H1 (cell line): ENCODE data around the gene DHX57. TPM values are rescaled to one million over a fixed set of nuclear protein-coding genes. Genes with fewer than 3 reads are reported as not detected.

Source experiments
- CTCF ChIA-PET: fragments of 300-600 bp; sonication (Branson Sonifier 250); formaldehyde crosslinking; loops from one replicate; lab custom pipeline; 2021; ENCODE audit not compliant: partially characterized antibody; lab: Charles Lee
- POLR2A ChIA-PET: fragments of 300-600 bp; sonication (Branson Sonifier 250); formaldehyde crosslinking; loops from one replicate; lab custom pipeline; 2021; ENCODE audit warnings: inconsistent platforms; ENCODE audit not compliant: partially characterized antibody; lab: Charles Lee
- DNase-seq, 2 experiments: peaks; one replicate each; pipeline versions ENCODE4 v3.0.0 to v3.0.0-alpha.2; 2010 to 2022; ENCODE audit warnings: low spot score in 2 of 2, low read depth in 1 of 2, mixed read lengths in 1 of 2
- FAIRE-seq: peaks from 2 replicates; lab custom pipeline; 2011; peaks lifted over from hg19 to GRCh38; lab: Jason Lieb, UNC
- H2AFZ ChIP-seq: 2 replicates; pipeline ENCODE4 v1.8.1; 2012; ENCODE audit warnings: low read length, inconsistent platforms
- H2AK5ac ChIP-seq: 2 replicates; pipeline ENCODE4 v1.6.1; 2013; ENCODE audit warnings: low read depth, low read length
- H2BK120ac ChIP-seq: replicated peaks from 2 replicates; pipeline ENCODE3; 2013; ENCODE audit warnings: low read depth, low read length, inconsistent platforms
- H2BK12ac ChIP-seq: 2 replicates; pipeline ENCODE4 v1.6.1; 2013; ENCODE audit warnings: low read depth, low read length
- H2BK15ac ChIP-seq: 2 replicates; pipeline ENCODE4 v1.6.1; 2013; ENCODE audit warnings: low read length
- H2BK20ac ChIP-seq: 2 replicates; pipeline ENCODE4 v1.6.1; 2013; ENCODE audit warnings: low read length
- H2BK5ac ChIP-seq: 2 replicates; pipeline ENCODE4 v1.6.1; 2013; ENCODE audit warnings: low read depth, low read length
- H3K14ac ChIP-seq: 2 replicates; pipeline ENCODE4 v1.6.1; 2013; ENCODE audit warnings: inconsistent platforms; ENCODE audit not compliant: insufficient read length
- H3K18ac ChIP-seq: 2 replicates; pipeline ENCODE4 v1.6.1; 2013; ENCODE audit warnings: low read length; ENCODE audit errors: extremely low read depth
- H3K23ac ChIP-seq: 2 replicates; pipeline ENCODE4 v1.6.1; 2013; ENCODE audit warnings: inconsistent platforms; ENCODE audit not compliant: insufficient read length
- H3K23me2 ChIP-seq: 2 replicates; pipeline ENCODE4 v1.6.1; 2013; ENCODE audit warnings: low read depth, low read length
- H3K27ac ChIP-seq: 2 replicates; pipeline ENCODE4 v1.6.1; 2011; ENCODE audit warnings: low read depth, low read length, inconsistent platforms
- H3K27me3 ChIP-seq, 4 experiments: replicated peaks in 1 of 4; 1 replicate in 1 of 4; 2 replicates in 3 of 4; pipeline versions ENCODE4 v1.6.1 to v1.8.1; 2011 to 2013; ENCODE audit warnings: low read length in 3 of 4, mild to moderate bottlenecking in 3 of 4, inconsistent platforms in 2 of 4, mixed read lengths in 2 of 4, moderate library complexity in 1 of 4; ENCODE audit not compliant: control insufficient read depth in 3 of 4, insufficient read depth in 3 of 4; ENCODE audit errors: extremely low read depth in 1 of 4
- H3K36me3 ChIP-seq, 4 experiments: 2 replicates each; pipeline versions ENCODE4 v1.6.1 to v1.8.1; 2011 to 2013; ENCODE audit warnings: mild to moderate bottlenecking in 4 of 4, low read length in 3 of 4, moderate library complexity in 2 of 4, control low read depth in 1 of 4, inconsistent platforms in 1 of 4; ENCODE audit not compliant: insufficient read depth in 4 of 4, control insufficient read depth in 2 of 4
- H3K4ac ChIP-seq: replicated peaks from 2 replicates; pipeline ENCODE3; 2013; ENCODE audit warnings: low read length, low read depth, mixed read lengths, inconsistent platforms; ENCODE audit not compliant: insufficient read length
- H3K4me1 ChIP-seq, 4 experiments: replicated peaks in 1 of 4; 1 replicate in 1 of 4; 2 replicates in 3 of 4; pipeline versions ENCODE4 v1.6.1 to v1.8.1; 2011 to 2013; ENCODE audit warnings: low read length in 3 of 4, inconsistent platforms in 2 of 4, mixed read lengths in 1 of 4; ENCODE audit not compliant: insufficient read depth in 4 of 4, control insufficient read depth in 3 of 4
- H3K4me2 ChIP-seq, 2 experiments: 2 replicates each; pipeline versions ENCODE4 v1.6.1 to v1.8.1; 2011 to 2013; ENCODE audit warnings: low read depth in 2 of 2, low read length in 2 of 2, control low read depth in 1 of 2, inconsistent platforms in 1 of 2, mild to moderate bottlenecking in 1 of 2; ENCODE audit not compliant: insufficient read depth in 1 of 2
- H3K4me3 ChIP-seq, 4 experiments: fragments of 200-600, 300-600 bp in 1 of 4; sonication (generic), shearing (Covaris generic), sonication (Bioruptor Twin) in 1 of 4; 2 replicates each; pipeline versions ENCODE4 v1.5.1 to v1.8.1; 2011 to 2016; ENCODE audit warnings: low read length in 4 of 4, low read depth in 3 of 4, control low read depth in 2 of 4, inconsistent platforms in 2 of 4, mild to moderate bottlenecking in 2 of 4, mixed read lengths in 1 of 4, moderate library complexity in 1 of 4; ENCODE audit not compliant: insufficient read depth in 2 of 4; ENCODE audit errors: extremely low read depth in 1 of 4
- H3K56ac ChIP-seq: replicated peaks from 2 replicates; pipeline ENCODE3; 2013; ENCODE audit warnings: low read depth, mild to moderate bottlenecking, mixed read lengths, low read length, inconsistent platforms; ENCODE audit not compliant: insufficient read length
- H3K79me1 ChIP-seq: 2 replicates; pipeline ENCODE4 v1.6.1; 2013; ENCODE audit warnings: low read depth, low read length, control low read depth
- H3K79me2 ChIP-seq, 2 experiments: 2 replicates each; pipeline versions ENCODE4 v1.6.1 to v1.8.1; 2012 to 2013; ENCODE audit warnings: low read length in 2 of 2, mild to moderate bottlenecking in 2 of 2, inconsistent platforms in 1 of 2; ENCODE audit not compliant: insufficient read depth in 2 of 2, control insufficient read depth in 1 of 2
- H3K9ac ChIP-seq, 4 experiments: replicated peaks in 1 of 4; 1 replicate in 1 of 4; 2 replicates in 3 of 4; pipeline versions ENCODE4 v1.6.1 to v1.8.1; 2011 to 2013; ENCODE audit warnings: low read depth in 3 of 4, low read length in 3 of 4, control low read depth in 2 of 4, mild to moderate bottlenecking in 2 of 4, moderate library complexity in 2 of 4, inconsistent platforms in 1 of 4; ENCODE audit errors: extremely low read depth in 1 of 4
- H3K9me3 ChIP-seq, 2 experiments: 2 replicates each; pipeline versions ENCODE4 v1.6.1 to v1.8.1; 2012 to 2013; ENCODE audit warnings: mild to moderate bottlenecking in 2 of 2, moderate library complexity in 2 of 2, control low read depth in 1 of 2, inconsistent platforms in 1 of 2, low read depth in 1 of 2, low read length in 1 of 2, mixed read lengths in 1 of 2; ENCODE audit not compliant: insufficient read depth in 2 of 2
- H4K20me1 ChIP-seq, 2 experiments: replicated peaks in 1 of 2; 2 replicates each; pipeline versions ENCODE3 to v1.8.1; 2011 to 2013; ENCODE audit warnings: inconsistent platforms in 2 of 2, low read length in 2 of 2, mild to moderate bottlenecking in 1 of 2; ENCODE audit not compliant: insufficient read depth in 2 of 2, control insufficient read depth in 1 of 2
- H4K5ac ChIP-seq: 2 replicates; pipeline ENCODE4 v1.6.1; 2013; ENCODE audit warnings: low read length, low read depth, mixed read lengths, inconsistent platforms; ENCODE audit not compliant: insufficient read length
- H4K8ac ChIP-seq: 2 replicates; pipeline ENCODE4 v1.8.0; 2013; ENCODE audit warnings: mild to moderate bottlenecking, moderate library complexity, low read length, inconsistent platforms; ENCODE audit not compliant: insufficient read depth; ENCODE audit errors: extremely low read depth
- H4K91ac ChIP-seq: replicated peaks from 2 replicates; pipeline ENCODE3; 2013; ENCODE audit warnings: low read length, mixed read lengths, inconsistent platforms; ENCODE audit not compliant: insufficient read length
- CHD2 ChIP-seq: IDR thresholded peaks from 2 replicates; pipeline ENCODE4 v1.6.1; 2012; ENCODE audit warnings: low read length, improper control_type of control experiment
- KDM5A ChIP-seq: fragments of 200-600 bp; IDR thresholded peaks from 2 replicates; pipeline ENCODE4 v1.7.1; 2012; ENCODE audit warnings: mild to moderate bottlenecking, low read length, inconsistent platforms, mixed read lengths
- PHF8 ChIP-seq: fragments of 200-600 bp; sonication (generic); conservative IDR thresholded peaks from 2 replicates; pipeline ENCODE4 v1.7.1; 2012; ENCODE audit warnings: low read depth, mild to moderate bottlenecking, inconsistent platforms, low read length, moderate library complexity
- SIN3A ChIP-seq, 2 experiments: IDR thresholded peaks in 1 of 2; conservative IDR thresholded peaks in 1 of 2; 2 replicates each; pipeline ENCODE4 v1.6.1; 2011 to 2012; ENCODE audit warnings: low read length in 2 of 2, improper control_type of control experiment in 1 of 2, low read depth in 1 of 2, mild to moderate bottlenecking in 1 of 2
- SIX5 ChIP-seq: IDR thresholded peaks from 2 replicates; pipeline ENCODE4 v1.6.1; 2011; ENCODE audit warnings: mild to moderate bottlenecking, low read depth, low read length
- WGBS, 2 experiments: shearing (Covaris generic) in 1 of 2; methylation state at CpG; one replicate each; pipeline versions ENCODE4 v1.1.6 to v1.1.7; 2013 to 2015; ENCODE audit warnings: low lambda C conversion rate in 2 of 2, mixed read lengths in 2 of 2, inconsistent platforms in 1 of 2, low coverage in 1 of 2, missing lambda C conversion rate in 1 of 2; ENCODE audit not compliant: insufficient replicate concordance in 2 of 2, insufficient coverage in 1 of 2, insufficient read length in 1 of 2; ENCODE audit errors: extremely low coverage in 1 of 2, missing lambda C conversion rate in 1 of 2; 5-methylcytosine and 5-hydroxymethylcytosine counted together
- polyA plus RNA-seq, 7 experiments: library from polyadenylated mRNA; depleted of rRNA in 3 of 7; stranded (reverse) in 5 of 7; unstranded in 2 of 7; fragments of >200 nt in 5 of 7; fragments of 200-250 nt in 2 of 7; gene quantifications; 1 replicate in 5 of 7; 2 replicates in 1 of 7; 4 replicates in 1 of 7; pipeline versions ENCODE4 v1.2.1 to v1.2.3, GENCODE V29; 2011 to 2013; ENCODE audit warnings: missing spikeins in 2 of 7, mixed read lengths in 2 of 7
- total RNA-seq: library from RNA; stranded (reverse); fragmentation: NEBNext Ultra II Directional; extraction: Animal tissue kit (Norgen Biotek cat#: 25700); gene quantifications from 2 replicates; pipeline ENCODE4 v1.2.1, GENCODE V29; 2021

DHX57 gene
- total and polyA plus RNA-seq, 2 of the 8 experiments (the other 6 are each of a cell fraction or from before 2014, with no cell fraction given) = 10.7 to 32.9 TPM

DNA sequence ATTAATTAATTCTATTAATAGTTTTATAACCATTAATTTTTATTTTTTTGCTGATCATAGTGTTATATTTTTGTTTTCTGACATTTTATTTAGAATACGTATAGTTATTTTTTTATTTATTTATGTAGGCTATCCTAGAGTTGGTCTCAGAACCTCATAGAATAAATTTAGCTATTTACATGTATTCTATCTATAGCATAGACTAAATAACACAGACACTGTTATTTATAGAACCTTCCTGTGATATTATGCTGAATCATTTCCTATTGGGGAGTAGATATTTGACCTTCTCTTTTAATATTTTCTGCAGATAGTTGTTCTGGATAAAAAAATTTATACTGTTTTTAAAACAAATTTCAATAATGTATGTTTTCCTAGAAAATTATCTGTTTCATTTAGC is 34.1 kb upstream of the DHX57 start:
- H2BK15ac ChIP-seq = no peak overlapping the region
- H4K8ac ChIP-seq = no peak overlapping the region
- H3K23ac ChIP-seq = no peak overlapping the region
- H3K4me3 ChIP-seq = no peak overlapping the region
- H3K9me3 ChIP-seq = no peaks in the 10 kb centered on the region
- no peak overlapping the region for H2AK5ac ChIP-seq
- H3K23me2 ChIP-seq = no peaks in the 10 kb centered on the region
- no peak overlapping the region for H3K4ac ChIP-seq
- H3K56ac ChIP-seq = no peak overlapping the region
- H3K36me3 ChIP-seq = no peaks in the 10 kb centered on the region
- CTCF ChIA-PET = interaction anchor here (0.7 to 3.7 kb wide), 2 partner anchors 38 to 50 kb away, joined by 4 to 11 read pairs; no protein-coding TSS in a partner anchor
- WGBS, 2 experiments = 94% methylated on average over 1 of the region's 1 CpG; no CpG with 5 or more reads in 1 of the 2 experiments
- H3K9ac ChIP-seq = no peak overlapping the region
- H2BK5ac ChIP-seq = no peak overlapping the region
- FAIRE-seq (no peak), DNase-seq (no peak)
- no peak overlapping the region for H2BK12ac ChIP-seq
- no peaks in the 10 kb centered on the region for H3K27me3 ChIP-seq
- no peaks in the 10 kb centered on the region for H3K79me1 ChIP-seq
- no peaks in the 10 kb centered on the region for H3K4me1 ChIP-seq
- H3K14ac ChIP-seq = no peak overlapping the region
- no peak overlapping the region for H4K5ac ChIP-seq
- TF ChIP-seq CHD2 (no peak), KDM5A (no peak), SIN3A (conservative IDR thresholded peaks at IDR 0.05 in 1 of 2, IDR thresholded peaks at IDR 0.05 in 1 of 2; ENCODE audit: low read depth in 1 of 2, low read length in 2 of 2) (no peak), SIX5 (no peak), PHF8 (no peak)
- H2AFZ ChIP-seq = no peak overlapping the region
- no peak overlapping the region for H3K18ac ChIP-seq
- H4K91ac ChIP-seq = no peak overlapping the region
- H3K27ac ChIP-seq = no peak overlapping the region
- H4K20me1 ChIP-seq = no peaks in the 10 kb centered on the region
- POLR2A ChIA-PET = interaction anchor here (0.5 kb wide), 1 partner anchor 78 kb away, joined by 3 read pairs; no protein-coding TSS in a partner anchor
- H2BK20ac ChIP-seq = no peak overlapping the region
- no peaks in the 10 kb centered on the region for H3K79me2 ChIP-seq
- no peak overlapping the region for H3K4me2 ChIP-seq
- no peak overlapping the region for H2BK120ac ChIP-seq
